H1 (cell line): Measurements from ENCODE around the gene GATA5. TPM values are rescaled to one million over a fixed set of nuclear protein-coding genes. Genes with fewer than 3 reads are reported as not detected.

Experiments used
- CTCF ChIA-PET: fragments of 300-600 bp; sonication (Branson Sonifier 250); formaldehyde crosslinking; loops from one replicate; lab custom pipeline; 2021; ENCODE audit not compliant: partially characterized antibody; lab: Charles Lee
- POLR2A ChIA-PET: fragments of 300-600 bp; sonication (Branson Sonifier 250); formaldehyde crosslinking; loops from one replicate; lab custom pipeline; 2021; ENCODE audit warnings: inconsistent platforms; ENCODE audit not compliant: partially characterized antibody; lab: Charles Lee
- DNase-seq, 2 experiments: peaks; one replicate each; pipeline versions ENCODE4 v3.0.0 to v3.0.0-alpha.2; 2010 to 2022; ENCODE audit warnings: low spot score in 2 of 2, low read depth in 1 of 2, mixed read lengths in 1 of 2
- FAIRE-seq: peaks from 2 replicates; lab custom pipeline; 2011; peaks lifted over from hg19 to GRCh38; lab: Jason Lieb, UNC
- H2AFZ ChIP-seq: 2 replicates; pipeline ENCODE4 v1.8.1; 2012; ENCODE audit warnings: low read length, inconsistent platforms
- H2AK5ac ChIP-seq: 2 replicates; pipeline ENCODE4 v1.6.1; 2013; ENCODE audit warnings: low read depth, low read length
- H2BK120ac ChIP-seq: replicated peaks from 2 replicates; pipeline ENCODE3; 2013; ENCODE audit warnings: low read depth, low read length, inconsistent platforms
- H2BK12ac ChIP-seq: 2 replicates; pipeline ENCODE4 v1.6.1; 2013; ENCODE audit warnings: low read depth, low read length
- H2BK15ac ChIP-seq: 2 replicates; pipeline ENCODE4 v1.6.1; 2013; ENCODE audit warnings: low read length
- H2BK20ac ChIP-seq: 2 replicates; pipeline ENCODE4 v1.6.1; 2013; ENCODE audit warnings: low read length
- H2BK5ac ChIP-seq: 2 replicates; pipeline ENCODE4 v1.6.1; 2013; ENCODE audit warnings: low read depth, low read length
- H3K14ac ChIP-seq: 2 replicates; pipeline ENCODE4 v1.6.1; 2013; ENCODE audit warnings: inconsistent platforms; ENCODE audit not compliant: insufficient read length
- H3K18ac ChIP-seq: 2 replicates; pipeline ENCODE4 v1.6.1; 2013; ENCODE audit warnings: low read length; ENCODE audit errors: extremely low read depth
- H3K23ac ChIP-seq: 2 replicates; pipeline ENCODE4 v1.6.1; 2013; ENCODE audit warnings: inconsistent platforms; ENCODE audit not compliant: insufficient read length
- H3K23me2 ChIP-seq: 2 replicates; pipeline ENCODE4 v1.6.1; 2013; ENCODE audit warnings: low read depth, low read length
- H3K27ac ChIP-seq: 2 replicates; pipeline ENCODE4 v1.6.1; 2011; ENCODE audit warnings: low read depth, low read length, inconsistent platforms
- H3K27me3 ChIP-seq, 4 experiments: replicated peaks in 1 of 4; 1 replicate in 1 of 4; 2 replicates in 3 of 4; pipeline versions ENCODE4 v1.6.1 to v1.8.1; 2011 to 2013; ENCODE audit warnings: low read length in 3 of 4, mild to moderate bottlenecking in 3 of 4, inconsistent platforms in 2 of 4, mixed read lengths in 2 of 4, moderate library complexity in 1 of 4; ENCODE audit not compliant: control insufficient read depth in 3 of 4, insufficient read depth in 3 of 4; ENCODE audit errors: extremely low read depth in 1 of 4
- H3K36me3 ChIP-seq, 4 experiments: 2 replicates each; pipeline versions ENCODE4 v1.6.1 to v1.8.1; 2011 to 2013; ENCODE audit warnings: mild to moderate bottlenecking in 4 of 4, low read length in 3 of 4, moderate library complexity in 2 of 4, control low read depth in 1 of 4, inconsistent platforms in 1 of 4; ENCODE audit not compliant: insufficient read depth in 4 of 4, control insufficient read depth in 2 of 4
- H3K4ac ChIP-seq: replicated peaks from 2 replicates; pipeline ENCODE3; 2013; ENCODE audit warnings: low read length, low read depth, mixed read lengths, inconsistent platforms; ENCODE audit not compliant: insufficient read length
- H3K4me1 ChIP-seq, 4 experiments: replicated peaks in 1 of 4; 1 replicate in 1 of 4; 2 replicates in 3 of 4; pipeline versions ENCODE4 v1.6.1 to v1.8.1; 2011 to 2013; ENCODE audit warnings: low read length in 3 of 4, inconsistent platforms in 2 of 4, mixed read lengths in 1 of 4; ENCODE audit not compliant: insufficient read depth in 4 of 4, control insufficient read depth in 3 of 4
- H3K4me2 ChIP-seq, 2 experiments: 2 replicates each; pipeline versions ENCODE4 v1.6.1 to v1.8.1; 2011 to 2013; ENCODE audit warnings: low read depth in 2 of 2, low read length in 2 of 2, control low read depth in 1 of 2, inconsistent platforms in 1 of 2, mild to moderate bottlenecking in 1 of 2; ENCODE audit not compliant: insufficient read depth in 1 of 2
- H3K4me3 ChIP-seq, 4 experiments: fragments of 200-600, 300-600 bp in 1 of 4; sonication (generic), shearing (Covaris generic), sonication (Bioruptor Twin) in 1 of 4; 2 replicates each; pipeline versions ENCODE4 v1.5.1 to v1.8.1; 2011 to 2016; ENCODE audit warnings: low read length in 4 of 4, low read depth in 3 of 4, control low read depth in 2 of 4, inconsistent platforms in 2 of 4, mild to moderate bottlenecking in 2 of 4, mixed read lengths in 1 of 4, moderate library complexity in 1 of 4; ENCODE audit not compliant: insufficient read depth in 2 of 4; ENCODE audit errors: extremely low read depth in 1 of 4
- H3K56ac ChIP-seq: replicated peaks from 2 replicates; pipeline ENCODE3; 2013; ENCODE audit warnings: low read depth, mild to moderate bottlenecking, mixed read lengths, low read length, inconsistent platforms; ENCODE audit not compliant: insufficient read length
- H3K79me1 ChIP-seq: 2 replicates; pipeline ENCODE4 v1.6.1; 2013; ENCODE audit warnings: low read depth, low read length, control low read depth
- H3K79me2 ChIP-seq, 2 experiments: 2 replicates each; pipeline versions ENCODE4 v1.6.1 to v1.8.1; 2012 to 2013; ENCODE audit warnings: low read length in 2 of 2, mild to moderate bottlenecking in 2 of 2, inconsistent platforms in 1 of 2; ENCODE audit not compliant: insufficient read depth in 2 of 2, control insufficient read depth in 1 of 2
- H3K9ac ChIP-seq, 4 experiments: replicated peaks in 1 of 4; 1 replicate in 1 of 4; 2 replicates in 3 of 4; pipeline versions ENCODE4 v1.6.1 to v1.8.1; 2011 to 2013; ENCODE audit warnings: low read depth in 3 of 4, low read length in 3 of 4, control low read depth in 2 of 4, mild to moderate bottlenecking in 2 of 4, moderate library complexity in 2 of 4, inconsistent platforms in 1 of 4; ENCODE audit errors: extremely low read depth in 1 of 4
- H3K9me3 ChIP-seq, 2 experiments: 2 replicates each; pipeline versions ENCODE4 v1.6.1 to v1.8.1; 2012 to 2013; ENCODE audit warnings: mild to moderate bottlenecking in 2 of 2, moderate library complexity in 2 of 2, control low read depth in 1 of 2, inconsistent platforms in 1 of 2, low read depth in 1 of 2, low read length in 1 of 2, mixed read lengths in 1 of 2; ENCODE audit not compliant: insufficient read depth in 2 of 2
- H4K20me1 ChIP-seq, 2 experiments: replicated peaks in 1 of 2; 2 replicates each; pipeline versions ENCODE3 to v1.8.1; 2011 to 2013; ENCODE audit warnings: inconsistent platforms in 2 of 2, low read length in 2 of 2, mild to moderate bottlenecking in 1 of 2; ENCODE audit not compliant: insufficient read depth in 2 of 2, control insufficient read depth in 1 of 2
- H4K5ac ChIP-seq: 2 replicates; pipeline ENCODE4 v1.6.1; 2013; ENCODE audit warnings: low read length, low read depth, mixed read lengths, inconsistent platforms; ENCODE audit not compliant: insufficient read length
- H4K8ac ChIP-seq: 2 replicates; pipeline ENCODE4 v1.8.0; 2013; ENCODE audit warnings: mild to moderate bottlenecking, moderate library complexity, low read length, inconsistent platforms; ENCODE audit not compliant: insufficient read depth; ENCODE audit errors: extremely low read depth
- H4K91ac ChIP-seq: replicated peaks from 2 replicates; pipeline ENCODE3; 2013; ENCODE audit warnings: low read length, mixed read lengths, inconsistent platforms; ENCODE audit not compliant: insufficient read length
- ASH2L ChIP-seq: fragments of 200-600, 300-600 bp; sonication (generic); IDR thresholded peaks from one replicate; pipeline ENCODE4 v1.7.1; 2017; ENCODE audit warnings: low read length
- ATF2 ChIP-seq: IDR thresholded peaks from 2 replicates; pipeline ENCODE4 v1.6.1; 2012; ENCODE audit warnings: low read length, inconsistent platforms
- ATF3 ChIP-seq: IDR thresholded peaks from 2 replicates; pipeline ENCODE4 v1.6.1; 2011; ENCODE audit warnings: low read depth, mild to moderate bottlenecking, low read length; ENCODE audit not compliant: insufficient read depth
- BACH1 ChIP-seq: IDR thresholded peaks from 2 replicates; pipeline ENCODE4 v1.6.1; 2012; ENCODE audit warnings: low read length, improper control_type of control experiment
- EP300 ChIP-seq, 2 experiments: IDR thresholded peaks; 1 replicate in 1 of 2; 2 replicates in 1 of 2; pipeline ENCODE4 v1.6.1; 2011 to 2012; ENCODE audit warnings: low read depth in 2 of 2, low read length in 2 of 2, mild to moderate bottlenecking in 2 of 2, borderline replicate concordance in 1 of 2, inconsistent platforms in 1 of 2, moderate library complexity in 1 of 2
- FOSL1 ChIP-seq: IDR thresholded peaks from 2 replicates; pipeline ENCODE4 v1.6.1; 2011; ENCODE audit warnings: mild to moderate bottlenecking, low read depth, low read length, moderate library complexity; ENCODE audit not compliant: insufficient read depth
- HDAC6 ChIP-seq: IDR thresholded peaks from one replicate; pipeline ENCODE4 v1.7.1; 2012; ENCODE audit warnings: low read depth, mild to moderate bottlenecking, inconsistent platforms, low read length, moderate library complexity
- KDM5A ChIP-seq: fragments of 200-600 bp; IDR thresholded peaks from 2 replicates; pipeline ENCODE4 v1.7.1; 2012; ENCODE audit warnings: mild to moderate bottlenecking, low read length, inconsistent platforms, mixed read lengths
- POLR2A ChIP-seq, 2 experiments: IDR thresholded peaks; 1 replicate in 1 of 2; 2 replicates in 1 of 2; pipeline ENCODE4 v1.6.1; 2011; ENCODE audit warnings: low read depth in 2 of 2, low read length in 2 of 2, mild to moderate bottlenecking in 2 of 2; ENCODE audit errors: control extremely low read depth in 1 of 2
- RBBP5 ChIP-seq: IDR thresholded peaks from 2 replicates; pipeline ENCODE4 v1.7.1; 2012; ENCODE audit warnings: low read depth, mild to moderate bottlenecking, inconsistent platforms, low read length, moderate library complexity, borderline replicate concordance
- SP1 ChIP-seq: IDR thresholded peaks from 2 replicates; pipeline ENCODE4 v1.6.1; 2011; ENCODE audit warnings: low read depth, low read length
- SRF ChIP-seq: IDR thresholded peaks from 2 replicates; pipeline ENCODE4 v1.6.1; 2011; ENCODE audit warnings: mild to moderate bottlenecking, low read depth, low read length, moderate library complexity
- TAF7 ChIP-seq: optimal IDR thresholded peaks from 2 replicates; pipeline ENCODE3; 2011; ENCODE audit warnings: low read depth, mild to moderate bottlenecking, inconsistent platforms, low read length, moderate library complexity, borderline replicate concordance
- WGBS, 2 experiments: shearing (Covaris generic) in 1 of 2; methylation state at CpG; one replicate each; pipeline versions ENCODE4 v1.1.6 to v1.1.7; 2013 to 2015; ENCODE audit warnings: low lambda C conversion rate in 2 of 2, mixed read lengths in 2 of 2, inconsistent platforms in 1 of 2, low coverage in 1 of 2, missing lambda C conversion rate in 1 of 2; ENCODE audit not compliant: insufficient replicate concordance in 2 of 2, insufficient coverage in 1 of 2, insufficient read length in 1 of 2; ENCODE audit errors: extremely low coverage in 1 of 2, missing lambda C conversion rate in 1 of 2; 5-methylcytosine and 5-hydroxymethylcytosine counted together
- polyA plus RNA-seq, 7 experiments: library from polyadenylated mRNA; depleted of rRNA in 3 of 7; stranded (reverse) in 5 of 7; unstranded in 2 of 7; fragments of >200 nt in 5 of 7; fragments of 200-250 nt in 2 of 7; gene quantifications; 1 replicate in 5 of 7; 2 replicates in 1 of 7; 4 replicates in 1 of 7; pipeline versions ENCODE4 v1.2.1 to v1.2.3, GENCODE V29; 2011 to 2013; ENCODE audit warnings: missing spikeins in 2 of 7, mixed read lengths in 2 of 7
- total RNA-seq: library from RNA; stranded (reverse); fragmentation: NEBNext Ultra II Directional; extraction: Animal tissue kit (Norgen Biotek cat#: 25700); gene quantifications from 2 replicates; pipeline ENCODE4 v1.2.1, GENCODE V29; 2021

GATA5 gene
- total and polyA plus RNA-seq, 2 of the 8 experiments (the other 6 are each of a cell fraction or from before 2014, with no cell fraction given): 0.08 to 0.11 TPM

- Histone ChIP-seq H3K18ac (no peak overlapping the region), H2BK20ac (no peak overlapping the region), H3K27ac (no peak overlapping the region), H3K23ac (no peak overlapping the region), H3K9me3 (no peaks in the 10 kb centered on the region), H3K56ac (no peak overlapping the region), H4K91ac (no peak overlapping the region), H3K36me3 (no peaks in the 10 kb centered on the region), H4K20me1 (peaks cover 0 to 2% of the 10 kb centered on the region in 2 experiments), H3K23me2 (no peaks in the 10 kb centered on the region), H3K27me3 (no peaks in the 10 kb centered on the region), H3K79me1 (no peaks in the 10 kb centered on the region; the same call in 1 of the 2 replicates), H4K8ac (no peak overlapping the region), H2BK120ac (no peak overlapping the region), H2BK12ac (no peak overlapping the region), H3K4ac (no peak overlapping the region), H2AFZ (no peak overlapping the region), H3K4me1 (peaks cover 0 to 8% (median 2%) of the 10 kb centered on the region in 4 experiments; a peak in 1 of 7 replicates), H2BK15ac (no peak overlapping the region), H3K14ac (no peak overlapping the region), H2AK5ac (no peak overlapping the region), H4K5ac (no peak overlapping the region), H3K4me3 (no peak overlapping the region), H3K79me2 (no peaks in the 10 kb centered on the region), H2BK5ac (no peak overlapping the region), H3K9ac (no peak overlapping the region), H3K4me2 (no peak overlapping the region)
- TF ChIP-seq HDAC6 (no peak), ATF2 (no peak), TAF7 (no peak), ASH2L (no peak), POLR2A (IDR thresholded peaks at IDR 0.05; ENCODE audit: control extremely low read depth in 1 of 2, low read depth in 2 of 2, low read length in 2 of 2) (no peak), SP1 (no peak), BACH1 (no peak), FOSL1 (no peak), ATF3 (no peak), RBBP5 (no peak), EP300 (IDR thresholded peaks at IDR 0.05; ENCODE audit: borderline replicate concordance in 1 of 2, low read depth in 2 of 2, low read length in 2 of 2) (no peak), SRF (no peak), KDM5A (no peak)
- 88% methylated on average over 15 of the region's 15 CpGs; no CpG with 5 or more reads in 1 of the 2 experiments for WGBS, 2 experiments
- DNase-seq (no peak), FAIRE-seq (no peak)
- ChIA-PET POLR2A (no interaction called here), CTCF (interaction anchor here (0.6 to 1.6 kb wide), 4 partner anchors 34 to 78 kb away, joined by 3 to 4 read pairs (median 3); no protein-coding TSS in a partner anchor)
These were observed 15.1 kb downstream of the GATA5 start for GRCh38 chr20:62460678-62461077.
